ENCODE results near the gene BLM. TPM values are rescaled to one million over a fixed set of nuclear protein-coding genes. Genes with fewer than 3 reads are reported as not detected.
"Not testable (repeated sequence)": the region's sequence is repeated elsewhere in the genome, so short reads cannot be mapped to it uniquely, and the experiment has no call there.

BLM gene
- total RNA-seq, 2 donors from 2014 or later: 29.6 to 34.9 TPM

DNA sequence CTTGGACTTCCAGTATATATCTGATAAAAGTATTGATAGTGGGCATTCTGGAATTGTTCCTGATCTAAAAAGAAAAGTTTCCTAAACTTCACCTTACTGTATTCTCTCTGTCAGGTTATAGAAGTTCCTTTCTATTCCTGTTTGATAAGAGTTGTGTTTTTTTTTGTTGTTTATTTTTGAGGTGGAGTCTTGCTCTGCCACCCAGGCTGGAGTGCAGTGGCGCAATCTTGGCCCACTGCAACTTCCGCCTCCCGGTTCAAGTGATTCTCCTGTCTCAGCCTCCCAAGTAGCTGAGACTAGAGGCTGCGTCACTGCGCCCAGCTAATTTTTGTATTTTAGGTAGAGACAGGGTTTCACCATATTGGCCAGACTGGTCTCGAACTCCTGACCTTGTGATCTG is 13.1 kb downstream of the BLM start:
- no peak overlapping the region for H3K4me3 Mint-ChIP-seq
- H3K36me3 Mint-ChIP-seq (ENCODE audit: low read depth): peaks cover 28% of the 10 kb centered on the region
- Histone ChIP-seq H3K27me3 (ENCODE audit: control insufficient read depth, insufficient read depth, low read length, poor library complexity, severe bottlenecking) (no peaks in the 10 kb centered on the region), H3K36me3 (ENCODE audit: control insufficient read depth, insufficient read depth, low read length) (peaks cover 15% of the 10 kb centered on the region), H3K27ac (ENCODE audit: low read depth, low read length) (no peak overlapping the region), H3K9ac (ENCODE audit: extremely low read depth, low read length, poor library complexity, severe bottlenecking) (no peak overlapping the region), H3K4me3 (ENCODE audit: low read length) (no peak overlapping the region), H3K9me3 (ENCODE audit: control insufficient read depth, low read length) (peaks cover 8% of the 10 kb centered on the region), H3K4me1 (ENCODE audit: control insufficient read depth, insufficient read depth, low read length) (no peaks in the 10 kb centered on the region)
- no peaks in the 10 kb centered on the region for H3K27me3 Mint-ChIP-seq (ENCODE audit: insufficient read depth)
- no peaks in the 10 kb centered on the region for H3K4me1 Mint-ChIP-seq
- DNase-seq: no peak
- no peak overlapping the region for H3K27ac Mint-ChIP-seq
- H3K9me3 Mint-ChIP-seq: no peaks in the 10 kb centered on the region
- 74 to 96% methylated on average over 6 of the region's 6 CpGs for WGBS, 2 experiments (ENCODE audit: insufficient coverage in 1 of 2, insufficient read length in 1 of 2)
- TF ChIP-seq, protein P1, sequence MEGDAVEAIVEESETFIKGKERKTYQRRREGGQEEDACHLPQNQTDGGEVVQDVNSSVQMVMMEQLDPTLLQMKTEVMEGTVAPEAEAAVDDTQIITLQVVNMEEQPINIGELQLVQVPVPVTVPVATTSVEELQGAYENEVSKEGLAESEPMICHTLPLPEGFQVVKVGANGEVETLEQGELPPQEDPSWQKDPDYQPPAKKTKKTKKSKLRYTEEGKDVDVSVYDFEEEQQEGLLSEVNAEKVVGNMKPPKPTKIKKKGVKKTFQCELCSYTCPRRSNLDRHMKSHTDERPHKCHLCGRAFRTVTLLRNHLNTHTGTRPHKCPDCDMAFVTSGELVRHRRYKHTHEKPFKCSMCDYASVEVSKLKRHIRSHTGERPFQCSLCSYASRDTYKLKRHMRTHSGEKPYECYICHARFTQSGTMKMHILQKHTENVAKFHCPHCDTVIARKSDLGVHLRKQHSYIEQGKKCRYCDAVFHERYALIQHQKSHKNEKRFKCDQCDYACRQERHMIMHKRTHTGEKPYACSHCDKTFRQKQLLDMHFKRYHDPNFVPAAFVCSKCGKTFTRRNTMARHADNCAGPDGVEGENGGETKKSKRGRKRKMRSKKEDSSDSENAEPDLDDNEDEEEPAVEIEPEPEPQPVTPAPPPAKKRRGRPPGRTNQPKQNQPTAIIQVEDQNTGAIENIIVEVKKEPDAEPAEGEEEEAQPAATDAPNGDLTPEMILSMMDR (conservative IDR thresholded peaks at IDR 0.05): no peak

DNA sequence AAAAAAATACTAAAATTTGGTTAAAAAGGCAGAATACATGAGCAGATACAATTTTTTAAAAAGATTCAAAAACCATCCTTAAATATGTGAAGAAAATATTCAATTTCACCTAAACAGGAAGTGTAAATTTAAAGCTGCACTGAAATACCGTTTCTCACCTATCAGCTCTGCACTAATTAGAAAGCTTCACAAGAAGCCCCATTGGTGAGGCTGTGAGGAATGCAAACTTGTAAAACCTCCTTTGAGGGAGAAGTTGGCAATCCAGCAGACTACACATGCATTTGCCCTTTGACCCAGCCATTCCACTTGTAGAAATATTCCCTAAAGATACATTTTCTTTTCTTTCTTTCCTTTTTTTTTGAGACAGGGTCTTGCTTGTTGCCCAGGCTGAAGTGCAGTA is 18.8 kb downstream of the BLM start:
- H3K9me3 Mint-ChIP-seq: peaks cover 2% of the 10 kb centered on the region
- Histone ChIP-seq H3K27ac (ENCODE audit: low read depth, low read length) (no peak overlapping the region), H3K4me3 (ENCODE audit: low read length) (no peak overlapping the region), H3K27me3 (ENCODE audit: control insufficient read depth, insufficient read depth, low read length, poor library complexity, severe bottlenecking) (no peaks in the 10 kb centered on the region), H3K36me3 (ENCODE audit: control insufficient read depth, insufficient read depth, low read length) (peaks cover 10% of the 10 kb centered on the region), H3K9me3 (ENCODE audit: control insufficient read depth, low read length) (peaks cover 8% of the 10 kb centered on the region), H3K9ac (ENCODE audit: extremely low read depth, low read length, poor library complexity, severe bottlenecking) (no peak overlapping the region), H3K4me1 (ENCODE audit: control insufficient read depth, insufficient read depth, low read length) (no peaks in the 10 kb centered on the region)
- H3K4me1 Mint-ChIP-seq: no peaks in the 10 kb centered on the region
- no peaks in the 10 kb centered on the region for H3K27me3 Mint-ChIP-seq (ENCODE audit: insufficient read depth)
- H3K4me3 Mint-ChIP-seq: no peak overlapping the region
- WGBS, 2 experiments (ENCODE audit: insufficient coverage in 1 of 2, insufficient read length in 1 of 2): 93% methylated on average over 1 of the region's 1 CpG; no CpG with 5 or more reads in 1 of the 2 experiments
- peaks cover 22% of the 10 kb centered on the region for H3K36me3 Mint-ChIP-seq (ENCODE audit: low read depth)
- TF ChIP-seq, protein P1 (conservative IDR thresholded peaks at IDR 0.05): no peak
- DNase-seq: no peak
- no peak overlapping the region for H3K27ac Mint-ChIP-seq

DNA sequence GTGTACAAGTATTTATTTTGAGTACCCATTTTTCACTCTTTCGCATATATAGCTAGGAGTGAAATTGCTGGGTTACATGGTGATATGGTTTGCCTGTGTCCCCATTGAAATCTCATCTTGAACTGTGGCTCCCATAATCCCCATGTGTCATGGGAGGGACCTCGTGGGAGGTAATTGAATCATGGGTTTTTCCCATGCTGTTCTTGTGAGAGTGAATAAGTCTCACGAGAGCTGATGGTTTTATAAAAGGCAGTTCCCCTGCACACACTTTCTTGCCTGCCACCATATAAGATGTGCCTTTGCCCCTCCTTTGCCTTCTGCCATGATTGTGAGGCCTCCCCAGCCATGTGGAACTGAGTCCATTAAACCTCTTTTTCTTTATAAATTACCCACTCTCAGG is 23.4 kb downstream of the BLM start:
- not testable (repeated sequence) for H3K4me1 ChIP-seq (ENCODE audit: control insufficient read depth, insufficient read depth, low read length); H3K9ac ChIP-seq (ENCODE audit: extremely low read depth, low read length, poor library complexity, severe bottlenecking); H3K4me3 Mint-ChIP-seq; H3K36me3 ChIP-seq (ENCODE audit: control insufficient read depth, insufficient read depth, low read length); H3K9me3 Mint-ChIP-seq; H3K27me3 Mint-ChIP-seq (ENCODE audit: insufficient read depth); H3K36me3 Mint-ChIP-seq (ENCODE audit: low read depth); H3K27ac ChIP-seq (ENCODE audit: low read depth, low read length); H3K9me3 ChIP-seq (ENCODE audit: control insufficient read depth, low read length); H3K4me1 Mint-ChIP-seq; H3K27me3 ChIP-seq (ENCODE audit: control insufficient read depth, insufficient read depth, low read length, poor library complexity, severe bottlenecking); H3K4me3 ChIP-seq (ENCODE audit: low read length); H3K27ac Mint-ChIP-seq; DNase-seq
- WGBS, 2 experiments (ENCODE audit: insufficient coverage in 1 of 2, insufficient read length in 1 of 2): 100% methylated on average over 2 to 3 of the region's 3 CpGs

DNA sequence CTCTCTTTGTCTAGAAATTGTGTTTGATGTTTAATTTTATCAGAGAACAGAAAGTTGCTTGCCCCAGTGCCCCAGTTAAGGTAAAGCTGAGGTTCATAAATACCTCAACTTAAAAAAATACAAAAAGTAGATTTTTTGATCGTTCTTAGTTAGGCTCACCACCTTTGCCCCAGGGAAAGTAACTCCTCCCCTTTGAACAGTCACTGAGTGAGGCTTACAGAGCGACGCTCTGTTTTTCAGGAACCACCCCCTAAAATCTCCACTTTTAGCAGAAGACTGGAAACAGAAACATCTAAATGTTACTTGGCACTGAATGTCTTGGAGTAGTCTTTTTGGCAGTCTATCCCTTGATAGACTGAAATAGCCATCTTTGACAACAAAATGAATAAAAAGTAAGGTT is 24.9 kb downstream of the BLM start:
- Histone ChIP-seq H3K36me3 (ENCODE audit: control insufficient read depth, insufficient read depth, low read length) (peaks cover 4% of the 10 kb centered on the region), H3K9ac (ENCODE audit: extremely low read depth, low read length, poor library complexity, severe bottlenecking) (no peak overlapping the region), H3K4me1 (ENCODE audit: control insufficient read depth, insufficient read depth, low read length) (no peaks in the 10 kb centered on the region), H3K27me3 (ENCODE audit: control insufficient read depth, insufficient read depth, low read length, poor library complexity, severe bottlenecking) (no peaks in the 10 kb centered on the region), H3K27ac (ENCODE audit: low read depth, low read length) (no peak overlapping the region), H3K4me3 (ENCODE audit: low read length) (no peak overlapping the region), H3K9me3 (ENCODE audit: control insufficient read depth, low read length) (no peaks in the 10 kb centered on the region)
- Mint-ChIP-seq H3K27me3 (ENCODE audit: insufficient read depth) (no peaks in the 10 kb centered on the region), H3K4me3 (no peak overlapping the region), H3K36me3 (ENCODE audit: low read depth) (peaks cover 6% of the 10 kb centered on the region), H3K4me1 (peaks cover 7% of the 10 kb centered on the region), H3K27ac (peak overlapping the region; percentile 50), H3K9me3 (peaks cover 2% of the 10 kb centered on the region)
- DNase-seq: no peak
- TF ChIP-seq, protein P1 (conservative IDR thresholded peaks at IDR 0.05): no peak
- WGBS, 2 experiments (ENCODE audit: insufficient coverage in 1 of 2, insufficient read length in 1 of 2): 50 to 89% methylated on average over 1 to 3 of the region's 3 CpGs

All from endodermal cell (in vitro differentiated cells).